Activated effector memory CD4-positive, alpha-beta T cell treated with anti-CD3 and anti-CD28 coated beads, Interleukin-2, amount 50 U/mL, for 16 hours (primary cell): ENCODE results near the gene WNK2.

Source experiments
- DNase-seq: peaks from one replicate; pipeline ENCODE4 v3.0.0-alpha.2; 2020

The WNK2 gene

DNA sequence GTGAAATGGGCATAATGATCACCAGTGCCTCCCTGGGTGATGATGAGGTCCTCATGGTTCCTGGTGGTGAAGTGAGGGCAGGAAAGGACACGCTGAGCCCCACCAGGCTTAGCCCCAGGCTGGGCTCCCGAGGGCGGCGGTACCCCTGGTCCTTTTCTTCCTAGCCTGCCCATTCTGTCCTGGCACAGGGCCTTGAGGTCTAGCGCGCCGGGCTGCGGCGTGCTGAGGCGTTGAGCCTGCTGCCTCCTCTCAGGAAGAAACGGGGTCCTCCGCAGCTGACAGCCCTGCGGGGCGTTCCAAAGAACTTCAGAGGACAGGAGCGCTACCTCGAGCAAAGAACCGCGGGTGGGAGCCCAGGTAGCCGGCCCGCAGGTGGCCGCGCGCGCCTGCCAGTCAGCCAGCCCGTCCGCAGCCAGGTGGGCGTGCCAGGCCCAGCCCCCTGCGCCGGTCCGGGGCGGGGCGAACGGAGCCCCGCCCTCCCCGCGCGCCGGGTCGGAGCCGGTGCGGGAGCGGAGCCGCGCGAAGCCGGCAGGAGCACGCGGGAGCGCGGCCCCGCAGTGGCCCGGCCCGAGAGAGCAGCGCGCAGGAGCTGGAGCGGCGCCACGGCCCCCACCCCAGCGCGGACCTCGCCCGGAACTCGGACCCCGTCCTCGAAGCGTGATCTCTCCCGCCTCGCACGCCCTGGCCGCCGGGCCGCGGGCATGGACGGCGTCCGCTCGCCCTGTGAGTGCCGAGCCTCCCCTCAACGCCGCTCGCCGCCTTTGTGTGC lies at the start of gene WNK2:
Gene WNK2 (plus strand): TSS at position 477 of the 769 bp plus-strand sequence. CDS start 791 bp downstream, outside the sequence.
- DNase-seq: peak; percentile 77

DNA sequence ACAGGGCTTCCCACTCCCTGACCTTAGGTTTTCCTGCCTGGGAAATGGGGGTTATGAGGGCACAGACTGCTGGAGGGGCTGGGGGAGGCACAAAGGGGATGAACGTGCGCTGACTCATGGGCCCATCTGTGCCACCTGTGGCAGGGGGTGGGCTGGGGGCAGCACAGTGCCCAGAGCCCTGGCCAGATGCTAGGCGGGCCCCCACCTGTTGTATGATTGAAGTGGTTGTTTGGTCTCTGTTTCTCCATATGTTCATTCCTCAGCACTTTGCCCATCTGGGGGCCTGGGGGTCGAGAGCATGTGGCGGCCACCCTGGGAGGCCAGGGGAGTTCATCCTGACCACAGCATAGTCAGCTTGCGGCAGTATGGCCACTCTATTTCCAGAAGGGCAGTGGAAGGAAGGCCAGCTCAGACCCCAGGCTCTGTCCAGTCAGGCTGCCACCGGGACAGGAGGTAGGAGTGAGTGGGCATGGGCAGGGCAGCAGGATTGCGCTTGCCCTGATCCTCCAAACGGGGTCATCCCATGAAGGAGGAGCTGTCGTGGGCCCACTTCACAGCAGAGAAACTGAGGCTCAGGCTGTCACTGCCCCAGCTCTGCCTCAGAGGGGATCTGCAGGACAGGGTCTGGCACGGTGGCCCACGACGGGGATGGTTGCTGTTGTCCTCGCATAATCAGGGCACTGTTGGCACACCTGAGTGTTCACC lies 49.0 kb upstream of the WNK2 start:
- DNase-seq: peak; percentile 62

DNA sequence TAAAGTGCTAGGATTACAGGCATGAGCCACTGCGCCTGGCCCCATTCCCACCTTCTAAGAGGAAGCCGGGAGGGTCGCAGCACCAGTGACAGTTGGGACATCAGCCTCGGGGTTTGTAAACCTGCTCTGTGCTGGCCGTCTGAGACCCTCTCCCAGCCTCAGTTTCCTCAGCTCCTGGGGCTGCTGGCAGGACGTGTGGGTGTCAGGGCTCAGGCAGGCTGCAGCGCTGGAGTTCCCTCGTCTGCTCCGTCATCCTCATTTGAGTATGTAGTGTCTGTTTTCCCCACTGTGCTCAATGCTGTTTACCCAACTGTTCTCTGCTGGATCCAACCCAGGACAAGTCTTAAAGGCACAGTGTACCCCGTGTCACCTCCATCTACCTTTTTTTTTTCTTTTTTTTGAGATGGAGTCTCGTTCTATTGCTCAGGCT lies 47.9 kb upstream of the WNK2 start:
- DNase-seq: no peak

DNA sequence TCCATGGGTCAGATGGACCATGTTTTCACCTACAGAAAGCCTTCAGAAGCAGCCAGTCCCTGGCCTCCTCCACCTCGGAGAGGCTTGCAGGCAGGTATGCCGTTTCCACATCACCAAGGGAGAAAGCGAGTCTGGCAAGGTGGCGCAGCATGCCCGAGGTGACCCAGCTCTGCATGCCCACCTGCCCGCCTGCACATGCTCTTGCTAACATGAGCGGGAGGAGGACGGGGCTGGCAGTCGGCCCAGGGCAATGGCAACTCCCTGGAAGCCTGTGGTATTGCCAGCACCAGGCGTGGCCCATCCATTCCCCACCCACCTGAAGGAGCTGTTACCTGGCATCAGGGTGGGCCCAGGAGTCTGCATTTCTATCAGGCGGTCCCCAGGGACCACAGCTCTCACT lies 46.6 kb upstream of the WNK2 start:
- DNase-seq: no peak

DNA sequence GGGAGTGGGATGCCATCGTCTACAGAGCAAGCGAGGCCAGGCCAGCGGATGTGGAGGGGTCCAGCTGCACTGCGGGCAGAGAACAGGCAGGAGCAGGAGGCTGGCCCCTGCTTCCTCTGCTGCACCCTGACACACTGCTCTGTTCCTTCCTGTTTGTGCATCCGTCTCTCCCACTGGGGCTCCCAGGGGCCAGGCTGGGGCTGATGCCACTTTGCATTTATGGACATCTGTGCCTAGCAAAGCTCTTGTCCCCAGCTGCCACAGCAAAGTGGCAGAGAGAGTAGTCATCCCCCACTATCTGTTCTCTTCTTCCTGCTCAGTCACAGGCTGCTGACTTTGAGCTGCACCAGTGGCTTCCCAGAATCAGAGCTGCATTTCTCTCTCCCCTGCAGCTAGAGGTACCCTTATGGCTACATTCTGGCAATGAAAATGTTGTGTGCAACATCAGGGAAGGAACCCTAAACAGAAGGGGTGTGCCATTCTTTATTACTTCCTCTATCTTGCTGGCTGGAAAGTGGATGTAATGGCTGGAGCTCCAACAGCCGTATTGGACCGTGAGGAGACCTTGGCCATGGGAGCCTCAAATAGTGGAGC lies 45.7 kb upstream of the WNK2 start:
- no peak for DNase-seq

DNA sequence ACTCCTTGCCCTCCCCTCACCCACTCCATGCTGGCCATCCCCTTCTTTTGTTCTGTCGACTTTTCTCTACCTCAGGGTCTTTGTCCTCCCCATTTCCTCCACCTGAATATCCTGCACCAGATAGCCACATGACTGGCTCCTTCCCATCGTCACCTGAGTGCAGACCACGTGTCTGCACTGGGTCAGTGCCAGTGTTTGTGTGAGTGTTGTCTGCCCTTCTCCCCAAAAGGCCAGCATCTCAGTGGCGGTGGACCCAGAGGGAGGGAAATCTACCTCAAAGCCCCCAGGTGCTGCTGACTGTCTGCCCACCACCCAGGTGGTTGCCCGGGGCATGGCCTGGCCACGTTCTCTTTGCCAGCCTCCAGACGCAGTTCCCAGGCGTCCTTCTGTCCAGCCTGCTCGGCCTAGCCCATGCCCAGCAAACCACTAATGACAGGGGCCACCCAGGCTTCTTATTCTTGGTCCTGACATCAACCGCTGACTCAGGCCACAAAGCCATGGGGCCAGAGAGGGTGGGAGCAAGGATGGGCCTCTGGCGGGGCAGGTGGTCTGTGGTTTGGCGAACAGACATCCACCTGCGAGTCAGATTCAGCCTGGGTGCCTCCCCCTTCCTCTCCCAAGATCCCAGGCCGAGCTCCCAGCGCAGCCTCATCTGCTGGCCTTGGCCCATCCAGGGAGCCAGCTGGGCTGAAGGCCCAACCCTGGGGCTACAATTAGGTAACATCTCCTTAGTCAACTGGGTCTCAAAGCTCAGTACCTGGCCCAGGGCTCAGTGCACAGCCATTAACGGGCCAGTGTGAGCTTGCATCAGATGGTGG lies 44.4 kb upstream of the WNK2 start:
- DNase-seq: no peak

DNA sequence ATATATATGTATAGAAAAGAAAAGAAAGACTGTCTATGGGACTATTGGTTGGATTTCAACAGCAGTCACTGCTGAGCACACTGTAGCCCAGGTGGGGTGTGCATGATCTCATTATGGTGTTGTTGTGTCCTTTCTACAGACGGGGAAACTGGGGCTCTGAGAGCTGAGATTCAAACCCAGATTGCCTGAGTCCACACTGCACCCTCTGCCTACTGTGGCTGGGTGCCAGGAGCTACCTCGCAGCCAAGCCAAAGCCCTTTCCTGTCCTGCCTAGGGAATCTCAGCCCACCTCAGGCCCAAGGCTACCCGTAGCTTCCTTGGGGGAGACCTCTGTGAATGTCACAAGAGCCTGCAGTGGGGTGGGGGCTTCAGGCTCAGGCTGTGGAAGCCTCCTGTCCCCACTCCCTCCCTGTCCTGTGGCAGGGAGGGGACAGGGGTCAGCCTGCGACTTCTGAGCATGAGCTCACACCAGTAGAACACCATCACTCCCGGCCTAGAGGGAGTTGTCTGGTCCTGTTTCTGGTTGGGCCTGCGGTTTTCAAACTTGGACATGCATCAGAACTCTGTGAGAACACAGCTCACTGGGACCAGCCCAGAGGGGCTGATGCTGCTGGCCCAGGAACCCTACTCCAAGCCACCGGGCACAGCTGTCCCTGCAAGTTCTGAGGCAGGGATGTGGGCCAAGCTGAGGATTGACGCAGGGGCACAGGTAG lies 42.0 kb upstream of the WNK2 start:
- no peak for DNase-seq

DNA sequence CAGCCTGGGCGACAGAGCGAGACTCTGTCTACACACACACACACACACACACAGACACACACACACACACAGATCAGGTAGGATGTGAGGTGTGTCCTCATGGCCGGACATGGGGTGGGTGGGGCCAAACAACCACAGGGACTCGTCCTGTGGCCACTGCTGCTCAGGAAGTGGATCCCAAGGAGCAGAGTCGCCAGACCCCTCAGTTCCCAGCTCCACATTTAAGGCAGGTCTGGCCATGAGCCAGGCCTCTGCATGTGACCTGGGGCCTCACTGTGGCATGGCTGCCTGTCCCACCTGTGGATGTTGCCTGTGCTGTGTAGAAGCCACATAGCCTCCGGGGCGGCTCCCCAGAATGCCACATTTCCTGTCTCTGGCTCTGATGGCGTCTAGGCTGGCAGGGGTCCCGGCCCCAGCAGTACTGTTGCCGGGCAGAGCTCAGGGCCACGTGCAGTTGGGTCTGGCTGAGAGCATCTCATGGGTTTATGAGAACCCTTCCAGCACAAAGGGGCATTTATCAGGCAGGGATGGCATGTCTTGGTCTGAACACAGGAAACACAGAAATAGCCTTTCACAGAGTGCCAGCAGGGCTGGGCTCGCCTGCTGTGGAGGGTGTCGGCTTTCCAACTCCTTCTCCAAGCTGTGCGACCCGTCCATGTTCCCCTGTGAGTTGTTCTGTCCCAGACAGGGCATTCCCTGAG lies 40.0 kb upstream of the WNK2 start:
- peak; percentile 81 for DNase-seq

DNA sequence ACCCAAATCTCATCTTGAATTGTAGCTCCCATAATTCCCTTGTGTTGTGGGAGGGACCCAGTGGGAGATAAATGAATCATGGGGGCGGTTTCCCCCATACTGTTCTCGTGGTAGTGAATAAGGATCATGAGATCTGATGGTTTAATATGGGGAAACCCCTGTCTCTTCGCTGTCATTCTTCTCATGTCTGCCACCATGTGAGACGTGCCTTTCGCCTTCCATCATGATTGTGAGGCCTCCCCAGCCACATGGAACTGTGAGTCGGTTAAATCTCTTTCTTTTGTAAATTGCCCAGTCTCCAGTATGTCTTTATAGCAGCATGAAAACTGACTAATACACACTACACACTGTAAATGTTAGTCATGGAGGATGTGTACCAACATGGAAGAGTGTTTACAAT lies 37.2 kb upstream of the WNK2 start:
- peak; percentile 73 for DNase-seq

DNA sequence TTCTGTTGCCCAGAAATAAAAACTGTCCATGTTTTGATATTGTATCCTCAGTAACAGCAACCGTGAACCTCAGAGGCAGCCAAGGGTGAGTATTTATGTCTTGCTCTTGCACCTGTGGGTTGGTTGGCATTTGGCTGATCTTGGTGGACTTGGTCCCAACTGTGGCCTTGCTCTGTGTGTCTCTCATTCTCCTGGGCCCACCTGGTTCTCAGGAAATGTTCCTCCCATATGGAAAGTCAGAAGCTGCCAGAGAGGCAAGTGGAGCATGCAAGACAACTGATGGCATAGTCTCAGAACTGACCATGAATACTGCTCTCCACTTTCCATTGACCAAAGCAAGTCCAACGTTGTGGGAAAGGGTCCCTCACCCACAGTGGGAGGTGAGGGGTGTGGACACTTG lies 36.3 kb upstream of the WNK2 start:
- DNase-seq: no peak

DNA sequence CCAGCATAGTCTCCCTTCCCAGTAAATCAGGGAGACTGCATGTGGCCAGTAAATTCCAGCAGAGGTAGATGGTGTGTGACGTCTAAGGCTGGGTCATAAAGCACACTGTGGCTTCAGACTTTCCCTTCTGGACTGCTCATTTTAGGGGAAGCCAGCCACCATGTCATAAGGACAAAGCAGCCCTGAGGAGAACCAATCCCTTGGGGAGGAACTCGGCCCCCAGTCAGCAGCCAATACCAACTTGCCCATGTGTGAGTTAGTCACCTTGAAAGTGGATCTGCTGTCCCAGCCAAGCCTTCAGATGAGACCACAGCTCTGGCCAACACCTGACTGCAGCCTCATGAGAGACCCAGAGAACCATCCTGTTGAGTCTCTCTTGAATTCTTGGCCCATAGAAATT lies 35.2 kb upstream of the WNK2 start:
- no peak for DNase-seq

DNA sequence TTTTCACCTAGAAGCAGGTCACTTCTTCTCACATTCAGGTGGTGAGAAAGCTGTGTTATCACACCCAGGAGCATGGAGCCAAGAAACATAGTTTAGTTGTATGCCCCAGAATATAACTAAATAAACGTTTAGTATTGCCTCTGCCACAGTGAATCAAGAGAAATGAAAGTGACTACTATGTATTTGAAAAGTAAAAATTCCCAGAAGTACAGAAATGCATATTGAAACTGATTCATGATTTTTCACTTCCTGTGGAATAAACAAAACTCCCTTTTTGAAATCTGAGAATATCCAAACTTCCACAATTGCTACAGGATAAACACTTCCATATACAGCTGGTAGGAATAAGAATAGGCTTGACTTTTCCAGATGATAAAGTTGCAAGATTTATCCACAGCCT lies 34.6 kb upstream of the WNK2 start:
- DNase-seq: no peak

DNA sequence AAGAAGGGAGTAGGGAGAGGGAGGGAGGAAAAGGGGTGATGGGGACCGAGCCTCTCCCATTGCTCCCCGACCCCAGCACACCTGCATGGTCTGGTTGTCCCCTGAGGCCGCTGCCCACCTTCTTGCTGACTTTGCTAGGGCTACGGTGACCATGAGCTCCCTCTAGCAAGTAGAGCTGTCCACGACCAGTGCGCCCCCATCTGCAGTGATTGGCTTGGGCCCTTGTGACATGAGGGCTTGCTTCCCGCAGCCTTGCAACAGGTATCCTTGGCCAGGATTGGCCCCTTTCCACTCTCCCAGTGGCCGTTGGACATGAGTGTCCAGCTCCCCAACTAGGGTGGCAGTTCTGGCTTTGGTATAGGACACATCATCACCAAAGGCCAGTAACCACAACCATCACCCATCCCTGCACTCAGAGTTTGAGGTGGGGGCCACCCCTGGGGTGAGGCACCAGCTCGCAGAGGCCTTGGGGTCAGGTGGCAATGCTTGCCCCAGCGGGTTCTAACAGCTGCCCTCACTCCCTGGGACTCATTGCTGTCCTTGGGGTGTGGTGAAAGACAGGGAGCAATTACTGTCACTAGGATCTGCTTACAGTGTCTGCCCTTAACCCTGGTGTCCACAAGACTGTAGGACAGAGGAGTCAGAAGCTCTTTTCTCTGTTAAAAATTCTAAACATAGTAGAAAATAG lies 32.7 kb upstream of the WNK2 start:
- DNase-seq: no peak

DNA sequence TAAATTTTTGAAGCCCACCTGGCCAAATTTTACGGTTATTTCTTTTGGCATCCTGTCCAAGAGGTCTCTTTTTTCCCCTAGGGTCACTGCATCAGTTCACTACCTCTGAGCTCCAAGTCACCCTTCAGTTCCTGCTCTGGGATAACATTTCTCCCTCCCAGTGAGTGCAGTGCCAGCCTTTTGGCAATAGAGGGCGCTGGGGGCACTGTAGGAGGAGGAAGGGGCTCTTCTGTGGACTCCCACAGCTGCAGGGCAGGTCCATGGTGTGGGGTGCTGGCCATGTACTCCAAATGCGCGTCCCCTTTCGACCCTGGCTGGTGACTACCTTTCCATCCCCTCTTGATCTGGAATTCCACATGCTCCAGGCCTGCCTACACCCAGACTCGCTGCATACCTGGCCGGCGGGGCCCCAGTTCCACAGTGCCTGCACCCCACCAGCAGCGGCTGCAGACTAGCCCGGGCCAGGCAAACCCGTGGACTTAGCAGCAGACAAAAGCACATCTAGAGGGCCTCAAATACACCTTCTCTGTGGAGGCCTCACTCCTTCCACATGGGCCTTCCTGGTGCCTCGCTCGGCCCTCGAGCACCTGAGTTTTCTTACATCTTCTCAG lies 29.5 kb upstream of the WNK2 start:
- DNase-seq: peak; percentile 69

DNA sequence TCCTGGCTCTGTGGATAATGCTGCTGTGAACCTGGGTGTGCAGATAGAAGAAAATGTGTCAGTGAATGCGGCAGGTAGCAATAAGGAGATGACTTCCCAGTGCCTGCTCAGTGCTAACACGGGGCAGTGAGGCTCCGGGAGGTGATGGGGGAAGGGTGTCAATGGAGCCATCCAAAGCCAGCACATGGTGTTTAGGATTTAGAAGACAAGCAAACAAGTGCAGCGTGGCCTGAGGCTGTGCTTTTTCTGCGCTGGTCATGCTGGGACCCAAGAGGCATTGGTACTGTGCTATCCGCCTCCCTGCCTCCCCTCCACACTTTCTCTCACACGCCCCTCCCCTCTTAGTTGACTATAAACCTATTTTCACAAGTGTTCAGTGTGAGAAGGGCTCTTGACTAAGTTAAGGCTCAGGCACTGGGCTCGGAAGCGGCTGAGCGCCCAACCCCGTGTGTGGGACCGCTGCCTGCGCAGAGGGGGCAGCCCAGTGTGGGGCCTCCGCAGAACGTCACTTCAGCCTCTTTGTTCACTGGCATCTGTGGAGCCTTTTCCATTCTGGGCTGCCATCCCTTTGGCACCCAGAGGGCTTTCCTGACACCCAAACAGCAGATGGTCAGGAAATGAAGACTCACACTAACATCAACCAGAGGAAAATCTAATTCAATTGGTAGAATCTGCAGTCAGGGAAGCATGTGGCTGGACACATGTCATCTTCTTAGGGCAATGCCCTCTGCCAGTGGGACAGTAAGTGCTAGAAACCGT lies 28.0 kb upstream of the WNK2 start:
- DNase-seq: no peak

DNA sequence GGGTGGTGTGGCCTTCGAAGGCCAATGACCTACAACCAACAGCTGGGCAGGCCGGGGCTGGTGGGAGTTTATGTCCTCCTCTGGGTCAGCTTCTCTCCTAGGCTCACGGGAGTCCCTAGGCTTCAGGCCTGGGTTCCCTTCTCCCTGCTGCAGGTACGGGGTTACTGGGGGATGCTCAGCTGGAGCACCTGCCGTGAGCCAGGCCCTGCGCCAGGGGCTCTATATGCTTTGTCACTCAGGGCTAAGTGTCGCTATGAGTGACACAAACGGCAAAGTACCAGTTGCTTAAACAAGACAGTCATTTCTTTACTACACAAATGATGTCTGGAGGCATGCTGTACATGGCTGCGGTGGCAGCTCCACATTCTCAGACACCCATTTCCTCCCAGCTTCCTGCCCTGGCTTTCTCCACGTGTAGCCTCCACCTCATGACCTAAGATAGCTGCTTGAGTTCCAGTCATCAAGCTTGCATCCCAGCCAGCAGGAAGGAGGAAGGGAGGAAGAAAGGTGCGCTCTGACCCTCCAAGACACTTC lies 27.4 kb upstream of the WNK2 start:
- peak; percentile 76 for DNase-seq

DNA sequence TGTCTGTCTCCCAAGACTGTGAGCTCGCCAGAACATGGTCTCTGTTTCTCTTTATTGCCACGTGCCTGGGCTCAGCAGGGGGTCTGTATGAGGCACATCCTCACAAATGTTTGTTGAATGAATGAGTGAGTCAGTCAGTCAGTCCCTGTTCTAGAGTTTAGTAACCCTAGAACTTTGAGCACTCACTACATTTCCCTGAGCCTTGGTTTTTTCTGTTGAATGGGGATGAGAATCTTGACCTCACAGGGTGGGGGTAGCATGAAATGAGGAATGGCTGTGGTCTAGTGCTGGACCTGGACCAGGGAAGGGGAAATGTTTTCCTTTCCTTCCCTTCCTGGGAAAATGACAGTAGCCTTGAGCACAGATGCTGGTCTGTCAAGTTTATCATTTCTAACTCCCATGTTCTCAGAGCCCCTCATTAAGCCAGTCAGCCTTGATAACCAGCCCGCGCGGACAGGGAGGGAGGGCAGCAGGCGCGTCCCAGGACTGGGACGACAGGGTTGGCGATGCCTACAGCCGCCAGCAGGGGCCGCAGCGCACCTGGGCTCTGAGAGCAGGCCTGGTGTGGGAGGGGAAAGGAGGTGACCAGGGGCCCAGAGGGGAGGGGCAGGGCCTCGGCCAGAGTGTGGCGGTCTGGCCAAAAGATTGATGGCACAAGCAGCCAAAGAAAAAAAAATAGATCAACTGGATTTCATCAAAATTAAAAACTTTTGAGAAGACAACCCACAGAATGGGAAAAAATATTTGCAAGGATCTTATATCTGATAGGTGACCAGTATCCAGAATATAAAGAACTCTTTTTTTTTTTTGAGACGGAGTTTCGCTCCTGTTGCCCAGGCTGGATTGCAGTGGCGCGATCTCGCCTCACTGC lies 24.1 kb upstream of the WNK2 start:
- peak; percentile 90 for DNase-seq

DNA sequence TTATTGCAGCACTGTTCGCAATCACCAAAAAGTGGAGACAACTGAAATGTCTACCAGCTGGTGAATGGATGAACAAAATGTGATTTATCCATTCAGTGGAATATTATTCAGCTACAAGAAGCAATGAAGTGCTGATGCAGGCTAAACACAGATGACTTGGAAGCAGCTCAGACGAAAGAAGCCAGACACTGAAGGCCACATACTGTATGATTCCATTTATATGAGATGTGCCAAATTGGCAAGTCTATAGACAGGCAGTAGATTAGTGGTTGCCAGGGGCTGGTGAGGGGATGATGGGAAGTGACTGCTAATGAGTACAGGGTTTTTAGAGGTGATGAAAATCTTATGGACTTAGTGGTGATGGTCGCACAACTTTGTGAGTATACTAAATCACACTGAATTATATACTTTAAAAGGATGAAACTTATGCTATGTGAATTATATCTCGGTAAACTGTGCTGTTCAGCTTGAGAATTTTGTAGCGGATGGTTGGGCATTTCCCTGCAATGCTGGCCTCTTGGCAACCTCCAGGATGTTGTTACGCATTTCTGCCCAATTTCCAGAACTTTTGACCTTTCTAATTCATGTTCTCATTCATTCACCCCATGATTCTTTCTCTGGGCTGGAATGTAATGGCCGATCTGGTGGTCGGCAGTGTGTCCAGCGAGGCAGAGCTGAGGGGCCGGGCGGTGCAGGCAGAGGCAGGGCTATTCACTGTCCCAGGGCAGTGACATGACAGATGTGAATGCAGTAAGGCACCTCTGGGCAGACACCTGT lies 22.0 kb upstream of the WNK2 start:
- DNase-seq: no peak
